ENCODE data around the gene SDK2.

Gene SDK2

GRCh38 chr17:73654241-73654640, 10.0 kb upstream of the SDK2 start:
- CTCF ChIA-PET: no interaction called here
- no peak for DNase-seq (ENCODE audit: extremely low spot score)
- POLR2A ChIA-PET: no interaction called here
- no peak for TF ChIP-seq FOXM1 (IDR thresholded peaks at IDR 0.05; ENCODE audit: borderline replicate concordance)
- TF ChIP-seq FOXK2 (IDR thresholded peaks at IDR 0.05): no peak
- no peak for TF ChIP-seq L3MBTL2 (conservative IDR thresholded peaks at IDR 0.05)
- no peak for TF ChIP-seq ZNF384 (IDR thresholded peaks at IDR 0.05)
- TF ChIP-seq FOXA1 (IDR thresholded peaks at IDR 0.05): no peak
- TF ChIP-seq SP1 (IDR thresholded peaks at IDR 0.05): no peak
- no peak for TF ChIP-seq ELF4 (IDR thresholded peaks at IDR 0.05)
- no peak for TF ChIP-seq LEF1 (IDR thresholded peaks at IDR 0.05; ENCODE audit: borderline replicate concordance)
- no peak for TF ChIP-seq BHLHE40 (IDR thresholded peaks at IDR 0.05; ENCODE audit: borderline replicate concordance)

- ChIA-PET POLR2A (no interaction called here), CTCF (no interaction called here)
- TF ChIP-seq SUZ12 (IDR thresholded peaks at IDR 0.05): no peak
- TF ChIP-seq NFRKB (IDR thresholded peaks at IDR 0.05): no peak
- TF ChIP-seq FOXM1 (IDR thresholded peaks at IDR 0.05; ENCODE audit: borderline replicate concordance): no peak
- no peak for TF ChIP-seq ARNT (IDR thresholded peaks at IDR 0.05)
- TF ChIP-seq FOXK2 (IDR thresholded peaks at IDR 0.05): no peak
- TF ChIP-seq FOXA1 (IDR thresholded peaks at IDR 0.05): no peak
- TF ChIP-seq HDGF (IDR thresholded peaks at IDR 0.05; ENCODE audit: borderline replicate concordance): no peak
- no peak for TF ChIP-seq BHLHE40 (IDR thresholded peaks at IDR 0.05; ENCODE audit: borderline replicate concordance)
- no peak for TF ChIP-seq L3MBTL2 (conservative IDR thresholded peaks at IDR 0.05)
- TF ChIP-seq PKNOX1 (IDR thresholded peaks at IDR 0.05): no peak
- no peak for TF ChIP-seq ZNF384 (IDR thresholded peaks at IDR 0.05)
- TF ChIP-seq LEF1 (IDR thresholded peaks at IDR 0.05; ENCODE audit: borderline replicate concordance): no peak
- no peak for TF ChIP-seq TARDBP (IDR thresholded peaks at IDR 0.05)
- TF ChIP-seq SP1 (IDR thresholded peaks at IDR 0.05): no peak
- DNase-seq (ENCODE audit: extremely low spot score): no peak
Observed at GRCh38 chr17:73653810-73654209, 9.6 kb upstream of the SDK2 start.

GRCh38 chr17:73652886-73653480, 8.7 kb upstream of the SDK2 start:
- ChIA-PET POLR2A (no interaction called here), CTCF (interaction anchor here (0.6 kb wide), 1 partner anchor 105 kb away, joined by 3 read pairs; no protein-coding TSS in a partner anchor)
- DNase-seq (ENCODE audit: extremely low spot score): no peak
- TF ChIP-seq L3MBTL2 (conservative IDR thresholded peaks at IDR 0.05) (no peak), BHLHE40 (IDR thresholded peaks at IDR 0.05; ENCODE audit: borderline replicate concordance) (no peak), FOXK2 (IDR thresholded peaks at IDR 0.05) (no peak), FOXM1 (IDR thresholded peaks at IDR 0.05; ENCODE audit: borderline replicate concordance) (no peak), TARDBP (IDR thresholded peaks at IDR 0.05) (no peak), NFRKB (IDR thresholded peaks at IDR 0.05) (no peak), PKNOX1 (IDR thresholded peaks at IDR 0.05) (no peak), ZNF384 (IDR thresholded peaks at IDR 0.05) (no peak), HDGF (IDR thresholded peaks at IDR 0.05; ENCODE audit: borderline replicate concordance) (no peak), SUZ12 (IDR thresholded peaks at IDR 0.05) (no peak)

- no peak for TF ChIP-seq PKNOX1 (IDR thresholded peaks at IDR 0.05)
- no peak for TF ChIP-seq ZNF384 (IDR thresholded peaks at IDR 0.05)
- TF ChIP-seq SP1 (IDR thresholded peaks at IDR 0.05): no peak
- no peak for TF ChIP-seq ARNT (IDR thresholded peaks at IDR 0.05)
- no peak for TF ChIP-seq TARDBP (IDR thresholded peaks at IDR 0.05)
- no peak for TF ChIP-seq L3MBTL2 (conservative IDR thresholded peaks at IDR 0.05)
- TF ChIP-seq HDGF (IDR thresholded peaks at IDR 0.05; ENCODE audit: borderline replicate concordance): no peak
- TF ChIP-seq ELF4 (IDR thresholded peaks at IDR 0.05): no peak
- no peak for TF ChIP-seq FOXK2 (IDR thresholded peaks at IDR 0.05)
- TF ChIP-seq SUZ12 (IDR thresholded peaks at IDR 0.05): no peak
- TF ChIP-seq BHLHE40 (IDR thresholded peaks at IDR 0.05; ENCODE audit: borderline replicate concordance): no peak
- no peak for TF ChIP-seq LEF1 (IDR thresholded peaks at IDR 0.05; ENCODE audit: borderline replicate concordance)
- no peak for TF ChIP-seq FOXM1 (IDR thresholded peaks at IDR 0.05; ENCODE audit: borderline replicate concordance)
- TF ChIP-seq FOXA1 (IDR thresholded peaks at IDR 0.05): no peak
- no peak for TF ChIP-seq CTBP1 (IDR thresholded peaks at IDR 0.05; ENCODE audit: borderline replicate concordance)
- no peak for TF ChIP-seq NFRKB (IDR thresholded peaks at IDR 0.05)
- ChIA-PET POLR2A (no interaction called here), CTCF (interaction anchor here (0.6 to 1.2 kb wide), 2 partner anchors 9 to 599 kb away, joined by 3 read pairs; no protein-coding TSS in a partner anchor)
- no peak for DNase-seq (ENCODE audit: extremely low spot score)
Observed at GRCh38 chr17:73650617-73651200, 6.5 kb upstream of the SDK2 start.

- ChIA-PET POLR2A (no interaction called here), CTCF (interaction anchor here (0.6 to 1.2 kb wide), 2 partner anchors 9 to 599 kb away, joined by 3 read pairs; no protein-coding TSS in a partner anchor)
- TF ChIP-seq BHLHE40 (IDR thresholded peaks at IDR 0.05; ENCODE audit: borderline replicate concordance): no peak
- no peak for TF ChIP-seq NFRKB (IDR thresholded peaks at IDR 0.05)
- TF ChIP-seq FOXK2 (IDR thresholded peaks at IDR 0.05): no peak
- TF ChIP-seq TARDBP (IDR thresholded peaks at IDR 0.05): no peak
- TF ChIP-seq ELF4 (IDR thresholded peaks at IDR 0.05): no peak
- no peak for TF ChIP-seq HDGF (IDR thresholded peaks at IDR 0.05; ENCODE audit: borderline replicate concordance)
- no peak for TF ChIP-seq SUZ12 (IDR thresholded peaks at IDR 0.05)
- no peak for TF ChIP-seq SP1 (IDR thresholded peaks at IDR 0.05)
- no peak for TF ChIP-seq LEF1 (IDR thresholded peaks at IDR 0.05; ENCODE audit: borderline replicate concordance)
- no peak for TF ChIP-seq FOXA1 (IDR thresholded peaks at IDR 0.05)
- TF ChIP-seq L3MBTL2 (conservative IDR thresholded peaks at IDR 0.05): no peak
- TF ChIP-seq ZNF384 (IDR thresholded peaks at IDR 0.05): no peak
- peak; percentile 48 for DNase-seq (ENCODE audit: extremely low spot score)
Observed at GRCh38 chr17:73650140-73650539, 5.9 kb upstream of the SDK2 start.
